SK-N-SH (cell line): ENCODE measurements around the gene UMOD. TPM values are rescaled to one million over a fixed set of nuclear protein-coding genes. Genes with fewer than 3 reads are reported as not detected.
"Not testable (repeated sequence)": the region's sequence is repeated elsewhere in the genome, so short reads cannot be mapped to it uniquely, and the experiment has no call there.

ENCODE experiments used
- CTCF ChIA-PET: fragments of 300-600, 350-600 bp; formaldehyde crosslinking; extraction: SDS; loops from one replicate; lab custom pipeline; 2021; lab: Yijun Ruan, JAX
- POLR2A ChIA-PET: fragments of 350-600 bp; sonication (Branson Sonifier 250); formaldehyde crosslinking; extraction: SDS; loops from one replicate; lab custom pipeline; 2020; ENCODE audit warnings: antibody characterized with exemption, inconsistent platforms; lab: Yijun Ruan, JAX
- DNase-seq: peaks from one replicate; pipeline ENCODE4 v3.0.0; 2012
- H2AFZ ChIP-seq: fragments of 200-600 bp; sonication (generic); 2 replicates; pipeline ENCODE4 v1.8.1; 2016; ENCODE audit warnings: antibody characterized with exemption, mild to moderate bottlenecking, low read depth
- H3F3A ChIP-seq: fragments of 200-600 bp; sonication (generic); replicated peaks from 2 replicates; pipeline ENCODE3; 2016; ENCODE audit warnings: antibody characterized with exemption, mild to moderate bottlenecking; ENCODE audit not compliant: insufficient read depth
- H3K27ac ChIP-seq, 2 experiments: fragments of 200-500 bp in 1 of 2; fragments of 200-600 bp in 1 of 2; sonication (Bioruptor generic) in 1 of 2; sonication (generic), shearing (Covaris generic) in 1 of 2; 2 replicates each; pipeline versions ENCODE4 v1.5.1 to v1.6.1; 2014 to 2016; ENCODE audit warnings: low read depth in 2 of 2, inconsistent platforms in 1 of 2, low read length in 1 of 2, mild to moderate bottlenecking in 1 of 2, mixed read lengths in 1 of 2
- H3K27me3 ChIP-seq: fragments of 200-600 bp; sonication (generic), shearing (Covaris generic); 2 replicates; pipeline ENCODE4 v1.6.1; 2016; ENCODE audit warnings: mixed run types; ENCODE audit not compliant: insufficient read depth
- H3K36me3 ChIP-seq, 2 experiments: fragments of 200-500 bp in 1 of 2; fragments of 200-600 bp in 1 of 2; sonication (Bioruptor generic) in 1 of 2; sonication (generic) in 1 of 2; replicated peaks in 1 of 2; 2 replicates each; pipeline versions ENCODE3 to v1.5.1; 2014 to 2016; ENCODE audit warnings: low read length in 1 of 2, mild to moderate bottlenecking in 1 of 2; ENCODE audit not compliant: insufficient read depth in 2 of 2, control insufficient read depth in 1 of 2
- H3K4me1 ChIP-seq, 2 experiments: fragments of 200-500 bp in 1 of 2; fragments of 200-600 bp in 1 of 2; sonication (Bioruptor generic) in 1 of 2; sonication (generic), shearing (Covaris generic) in 1 of 2; 2 replicates each; pipeline versions ENCODE4 v1.5.1 to v1.6.1; 2014 to 2016; ENCODE audit warnings: low read depth in 1 of 2, low read length in 1 of 2, mixed run types in 1 of 2; ENCODE audit not compliant: insufficient read depth in 2 of 2, control insufficient read depth in 1 of 2
- H3K4me2 ChIP-seq: fragments of 200-600 bp; sonication (generic), shearing (Covaris generic); 2 replicates; pipeline ENCODE4 v1.6.1; 2017; ENCODE audit warnings: mixed run types
- H3K4me3 ChIP-seq, 2 experiments: fragments of 200-500 bp in 1 of 2; fragments of 200-600 bp in 1 of 2; sonication (Bioruptor generic) in 1 of 2; sonication (generic), shearing (Covaris generic) in 1 of 2; 2 replicates each; pipeline versions ENCODE4 v1.5.1 to v1.8.1; 2014 to 2016; ENCODE audit warnings: low read depth in 2 of 2, inconsistent platforms in 1 of 2, low read length in 1 of 2, mild to moderate bottlenecking in 1 of 2, mixed read lengths in 1 of 2, moderate library complexity in 1 of 2
- H3K79me2 ChIP-seq: fragments of 200-600 bp; sonication (generic); 2 replicates; pipeline ENCODE4 v1.8.1; 2017; ENCODE audit warnings: mild to moderate bottlenecking; ENCODE audit not compliant: insufficient read depth
- H3K9ac ChIP-seq: fragments of 200-600 bp; sonication (generic); 2 replicates; pipeline ENCODE4 v1.6.1; 2017; ENCODE audit warnings: mixed run types
- H3K9me2 ChIP-seq: fragments of 200-600 bp; sonication (generic); 2 replicates; pipeline ENCODE4 v1.6.1; 2017; ENCODE audit warnings: mixed run types
- H3K9me3 ChIP-seq: fragments of 200-600 bp; sonication (generic); 2 replicates; pipeline ENCODE4 v1.6.1; 2017; ENCODE audit warnings: mixed run types, mild to moderate bottlenecking, moderate library complexity
- H4K20me1 ChIP-seq: fragments of 200-600 bp; sonication (generic); 2 replicates; pipeline ENCODE4 v1.6.1; 2017; ENCODE audit warnings: mild to moderate bottlenecking, mixed run types; ENCODE audit not compliant: insufficient read depth
- ELF1 ChIP-seq: IDR thresholded peaks from 2 replicates; pipeline ENCODE4 v1.4.0; 2012
- EP300 ChIP-seq, 2 experiments: IDR thresholded peaks; 2 replicates each; pipeline versions ENCODE4 v1.4.0 to v1.6.1; 2012; ENCODE audit warnings: borderline replicate concordance in 1 of 2, low read depth in 1 of 2, low read length in 1 of 2
- FOXJ3 ChIP-seq: sonication (generic); formaldehyde crosslinking; IDR thresholded peaks from 2 replicates; pipeline ENCODE4 v1.5.1; 2020; ENCODE audit warnings: mild to moderate bottlenecking, missing genetic modification reagents
- GABPA ChIP-seq: IDR thresholded peaks from 2 replicates; pipeline ENCODE4 v1.4.0; 2012; ENCODE audit warnings: low read depth, mild to moderate bottlenecking
- GATA2 ChIP-seq: sonication (generic); formaldehyde crosslinking; IDR thresholded peaks from 2 replicates; pipeline ENCODE4 v1.5.0; 2020; ENCODE audit warnings: mild to moderate bottlenecking, missing genetic modification reagents
- JUND ChIP-seq: IDR thresholded peaks from 2 replicates; pipeline ENCODE4 v1.4.0; 2012
- MAX ChIP-seq: IDR thresholded peaks from 2 replicates; pipeline ENCODE4 v1.4.0; 2012; ENCODE audit warnings: low read depth
- MXI1 ChIP-seq: IDR thresholded peaks from 2 replicates; pipeline ENCODE4 v1.6.1; 2012; ENCODE audit warnings: mild to moderate bottlenecking, low read depth, low read length, improper control_type of control experiment
- NFIC ChIP-seq: IDR thresholded peaks from 2 replicates; pipeline ENCODE4 v1.4.0; 2012; ENCODE audit warnings: borderline replicate concordance
- NRF1 ChIP-seq: IDR thresholded peaks from 2 replicates; pipeline ENCODE4 v1.6.1; 2012; ENCODE audit warnings: low read depth, mild to moderate bottlenecking, low read length
- PBX3 ChIP-seq: IDR thresholded peaks from 2 replicates; pipeline ENCODE4; 2012
- POLR2AphosphoS5 ChIP-seq: IDR thresholded peaks from 2 replicates; pipeline ENCODE4 v1.6.1; 2012; ENCODE audit warnings: low read depth, low read length
- RCOR1 ChIP-seq: fragments of 150-350 bp; IDR thresholded peaks from 2 replicates; pipeline ENCODE4 v1.6.1; 2017; ENCODE audit warnings: antibody characterized with exemption, low read length
- RXRA ChIP-seq: IDR thresholded peaks from 2 replicates; pipeline ENCODE4 v1.4.0; 2012; ENCODE audit warnings: low read depth, mild to moderate bottlenecking, borderline replicate concordance
- SIN3A ChIP-seq: IDR thresholded peaks from 2 replicates; pipeline ENCODE4 v1.6.1; 2012; ENCODE audit warnings: low read depth, mild to moderate bottlenecking, low read length, moderate library complexity, borderline replicate concordance
- TCF12 ChIP-seq: IDR thresholded peaks from 2 replicates; pipeline ENCODE4 v1.4.0; 2012
- YY1 ChIP-seq: IDR thresholded peaks from 2 replicates; pipeline ENCODE4 v1.4.0; 2012; ENCODE audit warnings: low read depth, mild to moderate bottlenecking
- WGBS: methylation state at CpG from one replicate; pipeline ENCODE4 v1.1.6; 2017; ENCODE audit warnings: low lambda C conversion rate; 5-methylcytosine and 5-hydroxymethylcytosine counted together
- polyA plus RNA-seq, 3 experiments: library from polyadenylated mRNA; depleted of rRNA; stranded (reverse); fragments of >200 nt; gene quantifications; 2 replicates each; pipeline ENCODE4 v1.2.3, GENCODE V29; 2012
- TF ChIP-seq, protein P1 (sequence below): IDR thresholded peaks from 2 replicates; pipeline ENCODE4 v1.4.0; 2012; ENCODE audit warnings: low read depth, borderline replicate concordance
- TF ChIP-seq, protein P2 (sequence below): fragments of 200-600 bp; sonication (generic); IDR thresholded peaks from 2 replicates; pipeline ENCODE4 v1.6.1; 2017; ENCODE audit warnings: antibody characterized with exemption, mild to moderate bottlenecking, moderate library complexity

The UMOD gene
- polyA plus RNA-seq, 1 of the 3 experiments (the other 2 are of a cell fraction), result not detected

DNA sequence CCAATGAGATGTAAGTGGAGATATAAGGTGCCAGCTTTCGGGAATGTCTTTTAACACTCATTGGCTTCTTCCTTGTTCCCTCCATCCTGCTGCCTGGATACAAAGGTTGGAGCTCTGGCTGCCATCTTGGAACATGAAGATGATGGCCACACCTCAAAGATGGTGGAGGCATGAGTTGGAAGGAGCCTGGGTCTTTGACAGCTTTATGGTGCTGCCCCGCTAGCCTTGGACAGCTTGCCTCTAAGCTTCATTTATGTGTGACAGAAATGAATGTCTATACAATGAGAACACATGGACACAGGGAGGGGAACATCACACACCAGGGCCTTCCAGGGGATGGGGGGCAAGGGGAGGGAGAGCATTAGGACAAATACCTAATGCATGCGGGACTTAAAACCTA lies 38.8 kb downstream of the UMOD start:
- Histone ChIP-seq H2AFZ (no peak overlapping the region), H3K9me2 (no peaks in the 10 kb centered on the region), H3K79me2 (no peaks in the 10 kb centered on the region), H3K27me3 (no peaks in the 10 kb centered on the region), H3K4me1 (no peaks in the 10 kb centered on the region), H3K27ac (no peak overlapping the region), H4K20me1 (no peaks in the 10 kb centered on the region), H3K4me3 (no peak overlapping the region), H3K9ac (no peak overlapping the region), H3F3A (no peaks in the 10 kb centered on the region), H3K36me3 (no peaks in the 10 kb centered on the region), H3K4me2 (no peak overlapping the region), H3K9me3 (no peaks in the 10 kb centered on the region)
- no peak for DNase-seq
- 7% methylated on average over 3 of the region's 3 CpGs for WGBS
- CTCF ChIA-PET, result interaction anchor here (0.7 to 4.6 kb wide), 3 partner anchors 14 to 414 kb away, joined by 3 to 32 read pairs (median 4); no protein-coding TSS in a partner anchor
- TF ChIP-seq GATA2 (CRISPR knock-in tag), result no peak
- TF ChIP-seq RXRA, result no peak
- no peak for TF ChIP-seq PBX3
- no peak for TF ChIP-seq ELF1
- no peak for TF ChIP-seq FOXJ3 (CRISPR knock-in tag)
- TF ChIP-seq MXI1, result no peak
- TF ChIP-seq EP300 (IDR thresholded peaks at IDR 0.05; ENCODE audit: borderline replicate concordance in 1 of 2, low read depth in 1 of 2, low read length in 1 of 2), result no peak
- TF ChIP-seq NRF1, result no peak
- no peak for TF ChIP-seq RCOR1
- no peak for TF ChIP-seq NFIC
- POLR2A ChIA-PET, result no interaction called here

DNA sequence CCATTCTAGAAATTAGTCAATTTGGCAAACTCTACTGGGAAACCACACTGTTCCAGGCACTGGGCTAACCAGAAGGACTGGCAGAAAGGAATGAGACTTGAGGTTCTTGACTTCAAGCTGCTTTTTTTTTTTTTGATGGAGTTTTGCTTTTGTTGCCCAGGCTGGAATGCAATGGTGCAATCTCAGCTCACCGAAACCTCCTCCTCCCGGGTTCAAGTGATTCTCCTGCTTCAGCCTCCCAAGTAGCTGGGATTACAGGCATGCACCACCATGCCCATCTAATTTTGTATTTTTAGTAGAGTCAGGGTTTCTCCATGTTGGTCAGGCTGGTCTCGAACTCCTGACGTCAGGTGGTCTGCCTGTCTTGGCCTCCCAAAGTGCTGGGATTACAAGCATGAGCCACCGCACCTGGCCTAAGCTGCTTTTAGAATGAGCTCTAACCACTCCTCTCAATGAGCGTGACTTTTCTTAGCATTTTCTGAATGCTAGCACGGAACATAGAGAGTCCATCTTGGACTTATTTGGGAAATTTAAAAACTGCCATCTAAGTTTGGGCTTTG lies 39.9 kb downstream of the UMOD start:
- H3K4me1 ChIP-seq, H3K9ac ChIP-seq, H4K20me1 ChIP-seq, H3K9me3 ChIP-seq, DNase-seq, H3K79me2 ChIP-seq, H3K36me3 ChIP-seq, POLR2A ChIA-PET, H2AFZ ChIP-seq, H3K4me2 ChIP-seq, H3F3A ChIP-seq, H3K9me2 ChIP-seq, H3K27ac ChIP-seq, H3K4me3 ChIP-seq, H3K27me3 ChIP-seq: not testable (repeated sequence)
- 20% methylated on average over 7 of the region's 7 CpGs for WGBS
- CTCF ChIA-PET, result interaction anchor here (0.8 to 4.6 kb wide), 3 partner anchors 12 to 405 kb away, joined by 3 to 32 read pairs (median 4); no protein-coding TSS in a partner anchor

DNA sequence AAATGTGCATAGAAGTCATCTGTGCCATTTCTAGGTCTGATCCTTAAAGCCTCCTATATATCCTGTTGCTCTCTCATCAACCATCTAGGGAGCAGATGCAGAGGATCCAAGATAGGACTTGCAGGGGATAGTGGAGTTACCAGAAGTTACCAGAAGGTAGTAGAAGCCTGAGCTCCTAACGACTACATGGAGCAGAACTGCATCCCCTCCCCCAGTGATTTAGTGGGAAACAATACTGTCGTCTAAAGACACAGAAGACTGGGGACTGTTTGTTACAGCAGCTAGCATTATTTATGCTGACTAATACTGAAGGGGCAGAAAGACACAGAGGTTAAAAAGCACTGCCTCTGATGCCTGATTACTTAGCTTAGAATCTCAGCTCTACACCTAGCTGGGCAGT lies 41.0 kb downstream of the UMOD start:
- Histone ChIP-seq H3K4me3 (no peak overlapping the region), H3K9me3 (no peaks in the 10 kb centered on the region), H3K4me2 (no peak overlapping the region), H3K27ac (no peak overlapping the region), H3K79me2 (no peaks in the 10 kb centered on the region), H4K20me1 (no peaks in the 10 kb centered on the region), H3K9ac (no peak overlapping the region), H3K4me1 (no peaks in the 10 kb centered on the region), H3K27me3 (no peaks in the 10 kb centered on the region), H2AFZ (no peak overlapping the region), H3K9me2 (no peaks in the 10 kb centered on the region), H3F3A (no peaks in the 10 kb centered on the region), H3K36me3 (no peaks in the 10 kb centered on the region)
- ChIA-PET CTCF (interaction anchor here (0.8 to 4.6 kb wide), 2 partner anchors 11 to 404 kb away, joined by 3 to 32 read pairs; no protein-coding TSS in a partner anchor), POLR2A (no interaction called here)
- no peak for DNase-seq
- 4% methylated on average over 2 of the region's 2 CpGs for WGBS
- TF ChIP-seq MAX (no peak), TCF12 (no peak), GABPA (no peak), NFIC (no peak), PBX3 (no peak), YY1 (no peak), EP300 (IDR thresholded peaks at IDR 0.05; ENCODE audit: borderline replicate concordance in 1 of 2, low read depth in 1 of 2, low read length in 1 of 2) (no peak), FOXJ3 (CRISPR knock-in tag) (no peak), JUND (no peak), SIN3A (no peak), POLR2AphosphoS5 (no peak)
- TF ChIP-seq, protein P1, sequence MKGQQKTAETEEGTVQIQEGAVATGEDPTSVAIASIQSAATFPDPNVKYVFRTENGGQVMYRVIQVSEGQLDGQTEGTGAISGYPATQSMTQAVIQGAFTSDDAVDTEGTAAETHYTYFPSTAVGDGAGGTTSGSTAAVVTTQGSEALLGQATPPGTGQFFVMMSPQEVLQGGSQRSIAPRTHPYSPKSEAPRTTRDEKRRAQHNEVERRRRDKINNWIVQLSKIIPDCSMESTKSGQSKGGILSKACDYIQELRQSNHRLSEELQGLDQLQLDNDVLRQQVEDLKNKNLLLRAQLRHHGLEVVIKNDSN, result no peak
- TF ChIP-seq, protein P2, sequence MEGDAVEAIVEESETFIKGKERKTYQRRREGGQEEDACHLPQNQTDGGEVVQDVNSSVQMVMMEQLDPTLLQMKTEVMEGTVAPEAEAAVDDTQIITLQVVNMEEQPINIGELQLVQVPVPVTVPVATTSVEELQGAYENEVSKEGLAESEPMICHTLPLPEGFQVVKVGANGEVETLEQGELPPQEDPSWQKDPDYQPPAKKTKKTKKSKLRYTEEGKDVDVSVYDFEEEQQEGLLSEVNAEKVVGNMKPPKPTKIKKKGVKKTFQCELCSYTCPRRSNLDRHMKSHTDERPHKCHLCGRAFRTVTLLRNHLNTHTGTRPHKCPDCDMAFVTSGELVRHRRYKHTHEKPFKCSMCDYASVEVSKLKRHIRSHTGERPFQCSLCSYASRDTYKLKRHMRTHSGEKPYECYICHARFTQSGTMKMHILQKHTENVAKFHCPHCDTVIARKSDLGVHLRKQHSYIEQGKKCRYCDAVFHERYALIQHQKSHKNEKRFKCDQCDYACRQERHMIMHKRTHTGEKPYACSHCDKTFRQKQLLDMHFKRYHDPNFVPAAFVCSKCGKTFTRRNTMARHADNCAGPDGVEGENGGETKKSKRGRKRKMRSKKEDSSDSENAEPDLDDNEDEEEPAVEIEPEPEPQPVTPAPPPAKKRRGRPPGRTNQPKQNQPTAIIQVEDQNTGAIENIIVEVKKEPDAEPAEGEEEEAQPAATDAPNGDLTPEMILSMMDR, result no peak
